ENCODE results near the gene BCAS4.

The BCAS4 gene

DNA sequence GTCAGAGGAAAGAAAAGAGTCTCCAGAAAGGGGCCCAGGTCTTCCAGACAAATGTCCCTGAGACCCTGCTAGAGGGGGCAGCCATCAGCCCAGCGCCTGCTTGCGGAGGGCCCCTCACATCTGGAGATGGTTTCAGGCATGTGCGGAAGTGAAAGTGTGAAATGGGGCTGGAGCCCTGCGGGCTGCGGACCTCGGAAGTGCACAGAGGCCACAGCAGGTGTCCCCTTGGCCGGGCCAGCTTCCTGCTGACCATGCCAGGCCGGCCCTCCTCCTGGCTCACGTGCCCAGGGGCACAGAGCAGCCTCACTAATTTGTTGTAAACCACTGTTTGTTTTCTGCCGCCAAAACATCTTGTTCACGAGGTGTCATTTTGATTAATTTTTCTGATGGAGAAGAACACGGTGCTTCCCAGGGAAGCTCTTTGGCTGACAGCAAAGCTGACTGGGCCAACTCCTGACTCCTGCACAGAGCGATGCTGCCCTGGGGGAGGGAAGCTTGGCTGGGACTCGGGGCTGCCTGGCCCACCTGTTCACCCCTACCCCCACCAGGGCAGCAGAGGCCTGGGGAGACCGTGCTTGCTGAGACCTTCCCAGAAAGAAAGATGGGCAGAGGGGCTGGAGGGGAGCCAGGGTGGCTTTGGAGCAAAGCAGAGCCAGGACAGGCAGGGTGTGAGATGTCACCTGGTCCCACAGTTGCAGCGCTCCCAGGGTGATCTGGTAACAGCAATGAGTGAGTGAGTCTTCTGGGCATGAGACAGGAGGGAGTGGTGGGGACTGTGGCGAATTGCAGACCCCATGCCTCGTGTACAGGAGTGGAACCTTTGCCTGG lies 54.2 kb downstream of the BCAS4 start:
- FAIRE-seq, result no peak

DNA sequence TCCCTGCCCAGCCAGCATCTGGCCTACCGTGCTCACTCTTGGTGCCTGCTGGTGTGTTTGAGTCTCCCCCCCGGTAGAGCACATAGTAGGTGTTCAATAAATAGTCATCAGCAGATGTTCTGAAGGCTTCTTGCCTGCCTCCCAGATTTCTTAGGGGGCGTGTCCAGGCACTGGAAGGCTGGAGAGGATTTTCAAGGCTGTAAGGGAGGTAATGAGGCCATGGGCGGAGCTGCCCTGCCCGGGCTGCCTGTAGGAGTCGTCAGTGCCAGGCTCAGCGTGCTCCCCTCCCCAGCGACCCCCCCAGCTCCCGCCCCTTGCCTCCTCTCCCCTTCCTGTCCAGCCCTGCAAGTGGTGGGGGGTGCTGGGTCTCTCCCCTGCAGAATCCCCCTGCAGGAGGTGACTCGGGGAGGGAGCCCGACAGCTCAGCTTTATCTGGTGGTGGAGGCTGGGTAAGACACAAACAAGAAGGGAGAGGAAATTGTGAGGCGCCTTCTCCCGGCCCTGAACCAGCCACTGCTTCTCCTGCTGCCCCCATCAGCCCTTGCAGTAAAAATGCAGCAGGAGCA lies 55.9 kb downstream of the BCAS4 start:
- FAIRE-seq (no peak), DNase-seq (ENCODE audit: insufficient read length, low spot score) (no peak)

More for the DNA sequence above, 54.2 kb downstream of the BCAS4 start:
- DNase-seq (ENCODE audit: insufficient read length, low spot score), result no peak

DNA sequence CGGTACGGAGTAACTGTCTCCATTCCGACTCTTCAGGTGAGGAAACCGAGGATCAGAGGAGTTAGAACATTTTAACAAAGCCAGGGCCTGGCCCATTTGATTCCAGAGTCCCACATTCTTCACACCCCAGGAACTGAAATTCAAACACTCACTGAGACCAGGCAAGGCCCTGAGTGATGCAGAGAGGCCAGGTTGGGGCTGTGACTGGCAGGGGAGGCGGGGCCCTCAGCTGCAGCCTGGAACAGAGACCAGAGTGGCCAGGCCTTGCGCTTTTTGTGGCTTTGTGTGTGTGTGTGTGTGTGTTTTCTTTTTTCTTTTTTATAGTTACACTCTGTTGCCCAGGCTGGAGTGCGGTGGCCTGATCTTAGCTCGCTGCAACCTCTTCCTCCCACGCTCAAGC lies 57.2 kb downstream of the BCAS4 start:
- FAIRE-seq, result no peak

DNA sequence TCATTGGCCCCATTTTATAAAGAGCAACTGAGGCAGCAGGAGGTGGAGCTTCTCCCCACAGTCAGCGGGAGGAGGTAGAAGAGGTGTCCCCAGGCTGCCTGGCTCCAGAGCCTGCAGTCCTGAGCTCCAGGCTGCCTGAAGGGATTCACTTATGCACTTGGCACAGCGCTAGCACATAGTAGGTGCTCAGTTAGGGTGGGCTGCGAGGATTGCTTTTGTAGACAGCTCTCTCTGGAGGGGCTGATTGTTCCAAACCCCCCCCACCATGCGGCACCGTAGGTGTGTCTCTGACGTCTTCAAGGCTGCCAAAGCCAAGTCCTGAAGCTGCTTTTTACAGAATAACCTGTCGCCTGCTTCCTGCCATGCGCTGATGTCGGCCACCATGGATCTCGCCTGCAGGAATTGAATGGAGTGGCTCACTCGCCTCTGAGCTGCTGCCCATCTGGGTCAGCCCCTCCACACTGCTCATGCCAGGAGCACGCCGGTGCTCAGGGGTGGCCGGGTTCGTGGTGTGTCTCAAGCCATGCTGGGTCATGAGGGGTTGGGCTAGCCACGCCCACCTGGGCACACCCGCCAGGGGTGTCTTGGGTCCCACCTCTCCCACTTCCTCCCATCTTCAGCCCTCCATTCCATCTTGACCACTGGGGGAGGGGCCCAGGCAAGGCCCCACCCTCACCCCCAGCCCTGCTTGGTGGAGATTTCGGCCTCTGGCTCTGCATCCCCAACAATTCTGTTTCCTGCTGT lies 59.8 kb downstream of the BCAS4 start:
- FAIRE-seq (no peak), DNase-seq (ENCODE audit: insufficient read length, low spot score) (no peak)

More for the DNA sequence above, 57.2 kb downstream of the BCAS4 start:
- no peak for DNase-seq (ENCODE audit: insufficient read length, low spot score)

DNA sequence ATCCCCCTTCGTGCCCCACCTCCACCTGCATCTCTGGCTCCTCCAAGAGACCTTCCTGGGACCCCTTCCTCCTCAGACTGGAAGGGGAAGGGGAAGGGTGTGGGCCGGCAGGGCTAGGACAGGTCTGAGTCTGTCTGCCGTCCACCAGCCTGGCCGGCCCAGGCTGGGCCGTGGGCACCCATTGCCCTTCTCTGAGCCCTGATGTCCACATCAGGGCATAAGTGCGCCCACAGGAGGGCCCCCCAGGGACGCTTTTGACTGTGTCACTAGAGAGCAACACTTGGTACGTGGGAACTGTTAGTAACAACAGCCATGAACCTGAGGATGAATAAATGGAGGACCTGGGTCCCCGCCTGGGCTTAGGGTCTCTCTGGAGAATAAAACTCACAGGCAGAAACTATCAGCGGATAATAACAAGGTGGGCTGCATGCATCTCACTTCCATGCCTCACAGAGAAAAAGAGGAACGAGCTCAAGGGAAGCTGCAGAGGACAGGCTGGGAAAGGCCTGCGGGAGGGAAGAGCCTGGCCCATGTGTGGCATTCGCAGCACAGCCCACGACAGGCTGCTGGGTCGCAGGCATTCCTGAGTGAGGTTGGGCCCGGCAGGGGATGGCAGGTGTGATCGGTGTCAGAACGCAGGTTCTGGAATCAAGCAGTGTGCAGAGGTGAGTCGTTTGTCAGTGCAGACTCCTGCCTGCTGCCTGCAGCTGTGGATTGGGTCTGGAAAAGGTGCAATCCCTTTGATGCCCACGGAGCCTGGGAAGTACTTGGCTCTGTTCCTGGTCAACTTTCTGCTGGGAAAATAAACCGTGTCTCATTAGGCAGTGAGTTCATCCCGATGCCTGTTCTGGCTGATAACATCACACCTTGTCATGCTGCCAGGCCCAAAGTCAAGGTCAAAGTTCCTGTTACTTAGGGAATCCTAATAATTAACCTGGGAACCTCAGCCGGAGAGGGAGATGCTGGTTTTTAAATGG lies 60.9 kb downstream of the BCAS4 start:
- FAIRE-seq, result no peak
- no peak for DNase-seq (ENCODE audit: insufficient read length, low spot score)

DNA sequence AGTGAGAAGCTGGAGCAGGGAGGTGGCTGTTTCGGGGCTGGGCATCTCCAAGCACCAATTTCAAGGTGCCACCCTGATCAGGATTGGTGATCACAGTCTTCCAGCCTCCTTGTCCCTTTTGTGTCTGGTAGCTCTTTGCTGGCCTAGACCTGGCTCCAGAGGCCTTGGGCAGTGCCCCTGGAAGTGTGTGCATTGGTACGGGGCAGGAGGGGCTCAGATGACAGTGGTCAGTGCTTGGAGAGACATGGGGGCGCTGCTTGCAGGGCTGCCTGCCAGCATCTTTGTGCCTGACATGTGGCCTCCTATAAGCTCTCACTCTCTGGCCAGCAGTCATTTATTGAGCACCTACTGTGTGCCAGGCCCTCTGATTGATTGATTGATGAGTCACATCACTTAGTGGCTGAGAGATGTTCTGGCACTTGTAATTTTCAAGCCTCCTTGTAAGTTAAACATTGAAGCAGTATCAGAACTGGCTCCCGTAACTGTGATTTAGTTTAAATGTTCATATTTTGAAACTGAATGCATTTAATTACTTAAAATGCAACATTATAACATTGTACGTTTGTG lies 61.7 kb downstream of the BCAS4 start:
- DNase-seq (ENCODE audit: insufficient read length, low spot score), result no peak
- no peak for FAIRE-seq

DNA sequence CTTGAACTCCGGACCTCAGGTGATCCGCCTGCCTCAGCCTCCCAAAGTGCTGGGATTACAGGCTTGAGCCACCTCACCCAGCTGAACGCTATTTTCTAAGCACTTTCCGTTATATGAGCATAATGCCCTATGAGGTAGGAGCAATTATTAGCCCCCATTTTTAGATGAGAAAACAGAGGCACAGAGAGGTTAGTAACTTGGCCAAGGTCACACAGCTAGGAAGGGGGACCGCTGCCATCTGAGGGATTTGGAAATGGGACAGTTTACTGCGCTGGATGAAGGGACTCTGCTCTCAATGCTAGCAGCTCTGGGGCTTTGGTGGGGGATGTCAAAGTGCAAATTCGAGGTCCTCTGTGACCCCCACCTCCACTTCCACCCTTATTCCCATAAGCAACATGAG lies 62.5 kb downstream of the BCAS4 start:
- DNase-seq (ENCODE audit: insufficient read length, low spot score) (no peak), FAIRE-seq (no peak)

DNA sequence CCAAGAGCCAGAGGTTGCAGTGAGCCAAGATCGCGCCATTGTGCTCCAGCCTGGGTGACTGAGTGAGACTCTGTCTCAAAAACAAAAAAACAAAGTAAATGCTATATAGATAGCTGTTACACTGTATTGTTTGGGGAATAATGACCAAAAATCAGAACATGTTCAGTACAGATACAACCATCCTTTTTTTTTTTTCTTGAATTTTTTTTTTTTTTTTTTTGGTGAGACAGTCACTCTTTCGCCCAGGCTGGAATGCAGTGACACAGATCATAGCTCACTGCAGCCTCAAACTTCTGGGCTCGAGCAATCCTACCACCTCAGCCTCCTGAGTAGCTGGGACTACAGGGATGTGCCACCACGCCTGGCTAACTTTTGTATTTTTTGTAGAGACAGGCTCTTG lies 63.7 kb downstream of the BCAS4 start:
- FAIRE-seq, result no peak
- no peak for DNase-seq (ENCODE audit: insufficient read length, low spot score)

DNA sequence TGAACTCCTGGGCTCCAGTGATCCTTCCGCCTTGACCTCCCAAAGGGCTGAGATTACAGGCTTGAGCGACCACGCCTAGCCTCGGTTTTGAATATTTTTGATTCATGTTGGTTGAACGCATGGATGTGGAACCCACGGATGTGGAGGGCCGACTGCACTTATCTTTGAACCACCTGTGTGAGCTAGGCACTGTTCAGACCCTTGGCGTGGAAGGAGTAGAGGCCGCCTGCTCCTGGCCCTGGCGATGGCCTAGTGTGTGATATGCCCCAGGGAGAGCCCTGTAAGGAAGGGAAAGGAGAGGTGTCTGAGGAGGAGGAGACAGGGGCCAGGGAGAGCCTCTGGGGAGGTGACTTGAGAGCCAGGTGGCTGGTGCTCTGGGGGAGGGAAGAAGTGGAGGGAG lies 64.3 kb downstream of the BCAS4 start:
- FAIRE-seq (no peak), DNase-seq (ENCODE audit: insufficient read length, low spot score) (no peak)

DNA sequence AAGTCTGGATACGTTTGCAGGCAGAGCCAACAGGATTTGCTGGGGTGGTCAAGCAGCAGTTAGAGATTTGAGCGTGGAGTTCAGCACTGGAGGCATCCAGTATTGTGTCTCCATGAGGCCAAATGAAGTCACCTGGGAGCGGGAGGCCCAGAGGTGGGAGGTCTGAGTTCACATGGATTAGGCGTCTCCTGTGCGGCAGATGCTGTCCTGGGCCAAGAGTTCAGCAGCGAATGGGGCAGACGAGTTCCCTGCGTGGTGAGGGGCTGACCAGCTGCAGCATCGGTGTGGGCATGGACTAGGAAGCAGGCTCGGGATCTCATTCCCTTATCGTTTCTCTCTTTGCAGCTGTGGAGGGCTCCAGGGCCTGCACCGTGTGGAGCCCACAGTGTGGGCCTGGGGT lies 66.2 kb downstream of the BCAS4 start:
- FAIRE-seq (no peak), DNase-seq (ENCODE audit: insufficient read length, low spot score) (no peak)

DNA sequence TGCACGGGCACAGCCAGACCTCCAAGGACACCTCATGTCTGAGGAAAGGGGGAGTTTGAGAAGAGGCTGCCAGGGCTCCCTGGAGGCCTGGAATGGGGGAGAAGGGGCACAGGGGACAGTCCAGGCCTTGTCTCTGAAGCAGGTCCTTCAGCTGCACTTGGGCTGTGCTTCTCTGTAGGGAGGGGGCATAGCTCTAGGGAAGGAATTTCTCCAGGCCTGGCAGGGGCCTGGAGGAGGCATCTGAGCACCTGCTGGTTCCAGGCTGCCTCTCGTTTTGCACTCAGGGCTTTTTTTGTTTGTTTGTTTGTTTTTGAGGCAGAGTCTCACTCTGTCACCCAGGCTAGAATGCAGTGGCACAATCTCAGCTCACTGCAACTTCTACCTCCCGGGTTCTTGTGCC lies 67.7 kb downstream of the BCAS4 start:
- no peak for DNase-seq (ENCODE audit: insufficient read length, low spot score)
- FAIRE-seq, result no peak

DNA sequence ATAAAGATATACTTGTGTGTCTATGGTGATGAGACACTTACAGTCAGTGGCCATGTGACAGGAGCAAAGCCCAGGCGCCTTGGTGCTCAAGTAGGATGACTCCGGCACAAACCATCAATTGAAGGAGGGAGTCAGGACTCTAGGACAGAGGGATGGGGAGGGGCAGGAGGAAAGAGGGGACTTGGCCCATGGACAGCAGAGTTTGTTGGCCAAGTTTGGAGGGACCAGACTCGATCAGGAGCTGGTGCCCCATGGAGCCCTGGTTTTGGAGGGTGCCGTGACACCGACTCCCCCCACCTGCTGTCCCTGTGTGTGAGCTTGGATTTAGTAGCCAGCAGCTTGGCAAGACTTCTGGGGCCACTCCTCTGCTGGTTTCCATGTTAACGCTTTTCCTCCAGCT lies 70.3 kb downstream of the BCAS4 start:
- DNase-seq (ENCODE audit: insufficient read length, low spot score) (no peak), FAIRE-seq (no peak)

DNA sequence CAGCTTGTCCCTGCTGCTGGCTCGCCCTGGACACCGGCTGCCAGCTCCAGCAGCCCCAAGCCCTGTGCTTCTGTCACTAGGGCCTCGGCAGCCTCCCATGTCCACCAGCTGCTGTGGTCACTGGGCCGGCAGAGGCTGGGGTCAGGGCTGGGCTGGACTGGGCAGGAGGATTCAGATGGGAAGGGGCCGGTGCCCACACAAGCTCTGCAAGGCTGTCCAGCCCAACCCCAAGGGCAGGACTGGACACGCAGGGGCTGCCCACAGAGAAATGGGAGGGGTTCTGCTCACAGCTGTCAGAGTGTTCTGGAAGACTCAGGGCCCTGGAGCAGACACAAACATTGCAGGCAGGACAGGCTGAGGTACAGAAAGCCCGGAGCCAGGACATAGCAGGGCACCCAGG lies 70.7 kb downstream of the BCAS4 start:
- FAIRE-seq, result no peak
- no peak for DNase-seq (ENCODE audit: insufficient read length, low spot score)

DNA sequence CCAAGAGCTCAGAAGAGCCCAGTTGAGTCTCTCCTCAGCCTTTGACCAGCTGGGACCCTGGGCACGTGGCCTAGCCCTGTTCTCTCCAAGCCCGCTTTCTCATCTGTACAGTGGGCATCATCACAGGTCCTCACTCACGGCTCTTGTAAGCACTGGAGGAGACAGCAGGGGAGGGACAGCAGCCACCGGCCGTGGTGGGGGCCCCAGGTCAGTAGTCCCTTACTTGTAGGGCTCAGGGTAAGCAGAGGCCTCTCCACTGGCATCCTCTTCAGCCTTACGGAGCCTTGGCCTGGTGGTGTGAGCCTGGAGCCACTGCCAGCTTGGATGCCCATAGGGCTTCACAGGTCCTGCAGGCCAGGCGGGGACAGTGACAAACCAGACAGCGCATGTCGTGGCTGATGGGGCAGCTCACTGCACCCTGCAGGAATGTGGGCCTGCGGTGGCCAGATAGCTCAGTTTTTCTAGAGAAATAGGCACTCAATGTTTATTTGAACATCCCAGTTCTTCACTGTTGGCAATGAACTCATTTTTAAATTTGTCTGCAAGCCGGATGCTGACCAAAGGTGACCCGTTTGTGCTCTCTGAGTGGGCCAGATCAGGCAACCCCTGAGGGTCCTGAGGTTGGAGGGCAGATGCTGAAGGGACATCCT lies 71.3 kb downstream of the BCAS4 start:
- FAIRE-seq (no peak), DNase-seq (ENCODE audit: insufficient read length, low spot score) (no peak)

DNA sequence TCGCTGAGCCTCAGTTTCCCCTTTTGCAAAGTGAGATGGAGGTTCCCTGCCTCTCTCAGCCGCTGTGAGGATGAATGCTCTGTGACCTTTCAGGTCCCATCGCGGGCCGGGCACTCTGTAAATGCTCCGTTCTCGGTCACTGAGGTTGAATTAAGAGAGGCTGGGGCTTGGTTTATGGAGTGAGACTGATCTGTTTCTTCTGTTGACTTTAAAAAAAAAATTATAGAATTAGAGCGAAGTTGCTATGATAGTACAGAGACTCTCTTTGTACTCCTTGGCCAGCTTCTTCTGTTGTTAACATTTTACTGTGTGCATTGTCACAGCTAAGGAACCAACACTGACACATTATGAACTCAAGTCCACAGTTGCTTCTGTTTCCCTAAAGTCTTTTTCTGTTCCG lies 72.0 kb downstream of the BCAS4 start:
- DNase-seq (ENCODE audit: insufficient read length, low spot score), result no peak
- FAIRE-seq, result no peak

DNA sequence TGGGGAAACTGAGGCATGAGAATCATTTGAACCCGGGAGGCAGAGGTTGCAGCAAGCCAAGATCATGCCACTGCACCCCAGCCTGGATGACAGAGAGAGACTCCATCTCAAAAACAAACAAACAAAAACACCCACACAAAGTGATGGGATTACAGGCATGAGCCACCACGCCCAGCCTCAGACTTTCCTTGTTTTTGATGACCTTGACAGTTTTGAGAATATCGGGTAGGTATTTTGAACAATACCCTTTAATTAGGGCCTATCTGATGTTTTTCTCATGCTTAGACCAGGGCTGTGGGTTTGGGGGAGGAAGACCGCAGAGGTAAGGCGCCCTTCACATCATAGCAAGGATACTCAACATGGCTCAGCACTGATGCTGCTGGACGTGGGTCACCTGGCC lies 72.9 kb downstream of the BCAS4 start:
- FAIRE-seq, result no peak
- DNase-seq (ENCODE audit: insufficient read length, low spot score), result no peak

DNA sequence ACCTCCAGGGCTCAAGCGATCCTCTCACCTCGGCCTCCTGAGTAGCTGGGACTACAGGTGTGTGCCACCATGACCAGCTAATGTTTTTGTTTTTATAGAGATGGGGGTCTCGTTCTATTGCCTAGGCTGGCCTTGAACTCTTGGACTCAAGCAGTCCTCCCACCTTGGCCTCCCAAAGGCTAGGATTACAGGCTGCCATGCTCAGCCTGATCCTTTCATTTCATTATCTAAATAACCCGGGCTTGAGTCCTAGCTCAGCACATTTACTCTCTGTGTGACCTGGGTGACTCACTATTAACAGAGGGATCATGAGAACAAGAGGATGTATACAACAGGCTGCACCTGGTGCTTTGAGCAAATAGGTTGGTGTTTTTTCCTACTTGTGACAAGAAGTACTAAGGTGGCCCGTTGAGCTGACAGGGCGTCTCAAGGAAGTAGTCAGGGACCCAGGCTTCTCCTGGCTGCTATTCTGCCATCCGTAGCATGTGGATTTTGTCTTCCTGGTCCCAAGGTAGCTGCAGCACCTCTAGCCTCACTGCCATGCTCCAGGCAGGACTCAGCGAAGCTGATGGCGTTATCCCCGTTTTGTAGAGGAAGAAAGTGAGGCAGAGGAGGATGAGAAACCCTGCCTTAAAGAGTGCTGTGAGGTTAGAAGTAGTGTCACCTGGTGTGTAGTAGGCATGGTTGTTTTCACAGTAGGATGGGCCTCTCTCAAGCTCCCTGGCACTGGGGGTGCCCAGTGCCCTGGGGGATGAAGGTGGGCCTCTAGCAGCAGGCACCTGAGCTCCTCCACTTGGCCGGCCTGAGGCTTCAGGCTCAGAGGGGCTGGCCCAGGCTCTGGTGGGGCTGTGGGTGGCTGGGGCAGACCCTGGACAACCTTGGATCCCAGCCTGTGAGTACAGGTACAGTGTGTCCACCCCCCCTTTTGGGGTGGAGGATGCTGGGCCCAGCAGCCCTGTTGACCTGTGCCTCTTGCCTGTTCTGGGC lies 73.9 kb downstream of the BCAS4 start:
- DNase-seq (ENCODE audit: insufficient read length, low spot score) (no peak), FAIRE-seq (no peak)

DNA sequence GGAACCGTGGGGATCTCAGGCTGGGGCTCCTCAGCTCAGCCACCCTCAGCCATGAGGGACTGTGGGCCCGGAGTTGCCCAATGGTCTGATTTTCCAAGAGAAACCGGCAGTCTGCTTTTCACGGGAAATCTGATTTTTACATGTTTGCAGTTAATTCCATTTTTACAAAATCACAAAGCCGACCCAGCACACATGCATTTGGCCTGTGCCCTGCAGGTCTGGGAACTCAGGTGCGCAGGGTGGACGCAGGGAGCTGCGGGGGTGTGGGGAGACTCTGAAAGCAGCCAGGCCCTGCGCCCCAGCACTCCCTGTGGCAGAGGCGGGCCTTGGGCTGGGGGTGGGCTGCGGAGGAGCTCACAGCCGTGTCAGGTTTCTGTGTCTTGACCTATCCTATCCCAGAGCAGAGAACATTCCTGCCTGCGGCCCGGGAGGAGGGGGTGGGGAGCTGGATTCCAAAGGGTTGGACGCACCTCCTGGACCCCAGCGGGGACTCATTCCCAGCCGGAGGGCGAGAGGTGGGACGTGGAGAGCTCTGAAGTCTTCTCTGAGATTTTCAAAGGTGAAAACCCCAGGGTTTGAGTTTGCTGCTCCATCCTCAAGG lies 75.8 kb downstream of the BCAS4 start:
- no peak for FAIRE-seq
- DNase-seq (ENCODE audit: insufficient read length, low spot score), result no peak
